ENCODE measurements around the gene PRAC1. TPM values are rescaled to one million over a fixed set of nuclear protein-coding genes. Genes with fewer than 3 reads are reported as not detected.

Gene PRAC1
- total and polyA plus RNA-seq, 2 donors (not counting 3 experiments of a cell fraction or from before 2014, with no cell fraction given), result not detected

GRCh38 chr17:48751733-48752398 is 29.5 kb upstream of the PRAC1 start:
- Histone ChIP-seq H3K9me3 (replicated peaks; ENCODE audit: control insufficient read depth, insufficient read depth, low read length) (no peaks in the 10 kb centered on the region), H3K9ac (replicated peaks; ENCODE audit: extremely low read depth, insufficient read depth, low read length) (no peak overlapping the region), H4K20me1 (replicated peaks; ENCODE audit: control insufficient read depth, extremely low read depth, insufficient read depth, low read length) (no peaks in the 10 kb centered on the region), H3K27me3 (ENCODE audit: control insufficient read depth in 2 of 2, insufficient read depth in 2 of 2, low read length in 2 of 2) (peaks cover 79 to 88% of the 10 kb centered on the region in 2 experiments), H2AFZ (ENCODE audit: low read depth, low read length) (no peak overlapping the region), H3K4me3 (replicated peaks in 1 of 3; ENCODE audit: insufficient read depth in 1 of 3, low read depth in 1 of 3, low read length in 3 of 3) (no peak overlapping the region), H3K4me2 (ENCODE audit: insufficient read depth, low read length) (no peak overlapping the region), H3K36me3 (ENCODE audit: control insufficient read depth in 2 of 2, extremely low read depth in 1 of 2, insufficient read depth in 2 of 2, low read length in 2 of 2) (no peaks in the 10 kb centered on the region), H3K79me2 (ENCODE audit: control insufficient read depth, insufficient read depth, low read length) (no peaks in the 10 kb centered on the region), H3K9me1 (replicated peaks; ENCODE audit: control insufficient read depth, extremely low read depth, insufficient read depth, low read length) (no peaks in the 10 kb centered on the region), H3K27ac (ENCODE audit: insufficient read depth, low read depth, low read length) (no peak overlapping the region), H3K4me1 (ENCODE audit: control insufficient read depth, extremely low read depth, insufficient read depth, low read length) (peaks cover 19% of the 10 kb centered on the region)
- DNase-seq (ENCODE audit: low read depth, low spot score) (no peak), FAIRE-seq (no peak)
- peak; percentile 22 for TF ChIP-seq EZH2 (IDR thresholded peaks at IDR 0.05; ENCODE audit: borderline replicate concordance, low read depth, low read length, severe bottlenecking)
- TF ChIP-seq MYC (IDR thresholded peaks at IDR 0.05; ENCODE audit: low read depth, low read length), result no peak
- dilution Hi-C loops (cut with MboI; ENCODE audit: extremely low pct_ligation_motif_present, low sequenced_read_pairs) (loop anchor here (25.0 kb wide), 1 partner anchor 90 kb away; no protein-coding TSS in a partner anchor), intact Hi-C loops (cut with micrococcal nuclease) (no loop called here)
- no TSS peak for BruUV-seq (replicated peaks)
- ChIA-PET CTCF (interaction anchor here (0.7 to 3.3 kb wide), 8 partner anchors 14 to 127 kb away, joined by 3 to 25 read pairs (median 6); partner anchors contain the start of gene HOXB13), POLR2A (no interaction called here)

GRCh38 chr17:48751172-48751571 is 28.9 kb upstream of the PRAC1 start:
- Histone ChIP-seq H3K9ac (replicated peaks; ENCODE audit: extremely low read depth, insufficient read depth, low read length) (no peak overlapping the region), H3K4me2 (ENCODE audit: insufficient read depth, low read length) (no peak overlapping the region), H3K36me3 (ENCODE audit: control insufficient read depth in 2 of 2, extremely low read depth in 1 of 2, insufficient read depth in 2 of 2, low read length in 2 of 2) (no peaks in the 10 kb centered on the region), H3K9me3 (replicated peaks; ENCODE audit: control insufficient read depth, insufficient read depth, low read length) (no peaks in the 10 kb centered on the region), H3K79me2 (ENCODE audit: control insufficient read depth, insufficient read depth, low read length) (no peaks in the 10 kb centered on the region), H3K27ac (ENCODE audit: insufficient read depth, low read depth, low read length) (no peak overlapping the region), H3K4me1 (ENCODE audit: control insufficient read depth, extremely low read depth, insufficient read depth, low read length) (peaks cover 16% of the 10 kb centered on the region), H3K27me3 (ENCODE audit: control insufficient read depth in 2 of 2, insufficient read depth in 2 of 2, low read length in 2 of 2) (peaks cover 85 to 95% of the 10 kb centered on the region in 2 experiments), H3K4me3 (replicated peaks in 1 of 3; ENCODE audit: insufficient read depth in 1 of 3, low read depth in 1 of 3, low read length in 3 of 3) (no peak overlapping the region), H4K20me1 (replicated peaks; ENCODE audit: control insufficient read depth, extremely low read depth, insufficient read depth, low read length) (no peaks in the 10 kb centered on the region), H3K9me1 (replicated peaks; ENCODE audit: control insufficient read depth, extremely low read depth, insufficient read depth, low read length) (no peaks in the 10 kb centered on the region), H2AFZ (ENCODE audit: low read depth, low read length) (no peak overlapping the region)
- BruUV-seq (replicated peaks), result no TSS peak
- dilution Hi-C loops (cut with MboI; ENCODE audit: extremely low pct_ligation_motif_present, low sequenced_read_pairs) (loop anchor here (25.0 kb wide), 1 partner anchor 89 kb away; no protein-coding TSS in a partner anchor), intact Hi-C loops (cut with micrococcal nuclease) (no loop called here)
- ChIA-PET POLR2A (no interaction called here), CTCF (interaction anchor here (0.7 to 3.3 kb wide), 8 partner anchors 13 to 128 kb away, joined by 3 to 25 read pairs (median 6); partner anchors contain the start of gene HOXB13)
- TF ChIP-seq EZH2 (IDR thresholded peaks at IDR 0.05; ENCODE audit: borderline replicate concordance, low read depth, low read length, severe bottlenecking), result no peak
- no peak for TF ChIP-seq POLR2A (IDR thresholded peaks at IDR 0.05; ENCODE audit: low read depth, low read length)
- no peak for TF ChIP-seq GATA2 (IDR thresholded peaks at IDR 0.05; ENCODE audit: insufficient read depth, insufficient read length, low read depth, low read length)
- no peak for TF ChIP-seq FOS (IDR thresholded peaks at IDR 0.05; ENCODE audit: borderline replicate concordance, insufficient read depth, low read length)
- TF ChIP-seq, protein P1, sequence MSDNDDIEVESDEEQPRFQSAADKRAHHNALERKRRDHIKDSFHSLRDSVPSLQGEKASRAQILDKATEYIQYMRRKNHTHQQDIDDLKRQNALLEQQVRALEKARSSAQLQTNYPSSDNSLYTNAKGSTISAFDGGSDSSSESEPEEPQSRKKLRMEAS (IDR thresholded peaks at IDR 0.05; ENCODE audit: insufficient read depth, insufficient read length), result no peak
- DNase-seq (ENCODE audit: low read depth, low spot score), result no peak
- no peak for FAIRE-seq
